ENCODE data around the gene DAZAP1.

- TF ChIP-seq ZNF70 (CRISPR knock-in tag; IDR thresholded peaks at IDR 0.05) (no peak), ARNTL (CRISPR knock-in tag; IDR thresholded peaks at IDR 0.05; ENCODE audit: borderline replicate concordance, low read depth) (no peak), ZFP3 (CRISPR knock-in tag; IDR thresholded peaks at IDR 0.05) (no peak), PPARA (CRISPR knock-in tag; IDR thresholded peaks at IDR 0.05; ENCODE audit: borderline replicate concordance) (no peak), SNAI2 (CRISPR knock-in tag; IDR thresholded peaks at IDR 0.05) (no peak), RARB (CRISPR knock-in tag; IDR thresholded peaks at IDR 0.05) (no peak)
Observed at GRCh38 chr19:1483131-1483978, 76.0 kb downstream of the DAZAP1 start.
